Mesenchymal stem cell (in vitro differentiated cells and primary cell): ENCODE results near the gene AKR1C4.
"Not testable (repeated sequence)": the region's sequence is repeated elsewhere in the genome, so short reads cannot be mapped to it uniquely, and the experiment has no call there.

Experiments
- DNase-seq: peaks from one replicate; pipeline ENCODE4 v3.0.0-alpha.2; 2013
- H2AFZ ChIP-seq: one replicate; pipeline ENCODE4 v1.6.1; 2013; ENCODE audit warnings: low read depth, mild to moderate bottlenecking, control low read depth, inconsistent platforms, low read length, moderate library complexity
- H2AK5ac ChIP-seq: 2 replicates; pipeline ENCODE4 v1.6.1; 2013; ENCODE audit warnings: low read length, moderate library complexity, mild to moderate bottlenecking, inconsistent platforms; ENCODE audit not compliant: severe bottlenecking
- H2BK120ac ChIP-seq: one replicate; pipeline ENCODE4 v1.6.1; 2013; ENCODE audit warnings: low read depth, mild to moderate bottlenecking, inconsistent platforms, low read length, moderate library complexity
- H2BK12ac ChIP-seq, 2 experiments: one replicate each; pipeline ENCODE4 v1.6.1; 2013; ENCODE audit warnings: inconsistent platforms in 2 of 2, low read length in 2 of 2, mild to moderate bottlenecking in 2 of 2, moderate library complexity in 2 of 2, control low read depth in 1 of 2
- H2BK15ac ChIP-seq: one replicate; pipeline ENCODE4 v1.6.1; 2013; ENCODE audit warnings: mild to moderate bottlenecking, low read depth, inconsistent platforms; ENCODE audit not compliant: poor library complexity, severe bottlenecking
- H2BK5ac ChIP-seq: 2 replicates; pipeline ENCODE4 v1.6.1; 2013; ENCODE audit warnings: low read depth, mild to moderate bottlenecking, low read length, control low read depth, inconsistent platforms; ENCODE audit not compliant: poor library complexity, severe bottlenecking
- H3K14ac ChIP-seq, 2 experiments: one replicate each; pipeline ENCODE4 v1.6.1; 2013; ENCODE audit warnings: inconsistent platforms in 2 of 2, low read length in 2 of 2, control low read depth in 1 of 2, mild to moderate bottlenecking in 1 of 2, moderate library complexity in 1 of 2
- H3K18ac ChIP-seq, 2 experiments: one replicate each; pipeline ENCODE4 v1.6.1; 2013; ENCODE audit warnings: inconsistent platforms in 2 of 2, low read length in 2 of 2, control low read depth in 1 of 2, low read depth in 1 of 2, mild to moderate bottlenecking in 1 of 2
- H3K23ac ChIP-seq, 2 experiments: one replicate each; pipeline ENCODE4 v1.6.1; 2013; ENCODE audit warnings: inconsistent platforms in 2 of 2, low read length in 2 of 2, mild to moderate bottlenecking in 2 of 2, moderate library complexity in 2 of 2, control low read depth in 1 of 2
- H3K27ac ChIP-seq: 2 replicates; pipeline ENCODE4 v1.5.1; 2013; ENCODE audit warnings: mild to moderate bottlenecking, moderate library complexity, low read length, control low read depth, inconsistent platforms; ENCODE audit not compliant: poor library complexity, severe bottlenecking
- H3K27me3 ChIP-seq, 2 experiments: 2 replicates each; pipeline versions ENCODE4 v1.6.1 to v1.7.0; 2013; ENCODE audit warnings: low read length in 2 of 2, mild to moderate bottlenecking in 2 of 2, moderate library complexity in 2 of 2, control low read depth in 1 of 2, inconsistent platforms in 1 of 2; ENCODE audit not compliant: control insufficient read depth in 1 of 2, insufficient read depth in 1 of 2
- H3K36me3 ChIP-seq, 2 experiments: 2 replicates each; pipeline versions ENCODE4 v1.6.1 to v1.7.0; 2013; ENCODE audit warnings: low read length in 2 of 2, control low read depth in 1 of 2, inconsistent platforms in 1 of 2, low read depth in 1 of 2, mild to moderate bottlenecking in 1 of 2; ENCODE audit not compliant: insufficient read depth in 2 of 2, control insufficient read depth in 1 of 2
- H3K4ac ChIP-seq, 2 experiments: one replicate each; pipeline ENCODE4 v1.6.1; 2013; ENCODE audit warnings: inconsistent platforms in 2 of 2, low read length in 2 of 2, mild to moderate bottlenecking in 2 of 2, moderate library complexity in 2 of 2, control low read depth in 1 of 2, low read depth in 1 of 2
- H3K4me1 ChIP-seq: 2 replicates; pipeline ENCODE4 v1.6.1; 2013; ENCODE audit warnings: low read depth, low read length, control low read depth; ENCODE audit not compliant: control insufficient read depth, insufficient read depth
- H3K4me2 ChIP-seq: 2 replicates; pipeline ENCODE4 v1.6.1; 2013; ENCODE audit warnings: low read length, mild to moderate bottlenecking, inconsistent platforms; ENCODE audit not compliant: poor library complexity, severe bottlenecking
- H3K4me3 ChIP-seq, 2 experiments: 2 replicates each; pipeline versions ENCODE4 v1.5.1 to v1.7.0; 2013; ENCODE audit warnings: low read length in 2 of 2, mild to moderate bottlenecking in 2 of 2, control low read depth in 1 of 2, low read depth in 1 of 2; ENCODE audit not compliant: insufficient read depth in 1 of 2
- H3K79me1 ChIP-seq: replicated peaks from 2 replicates; pipeline ENCODE4 v1.6.1; 2013; ENCODE audit warnings: mild to moderate bottlenecking, control low read depth, low read length, inconsistent platforms; ENCODE audit not compliant: poor library complexity, severe bottlenecking
- H3K9ac ChIP-seq: 2 replicates; pipeline ENCODE4 v1.7.0; 2013; ENCODE audit warnings: mild to moderate bottlenecking, low read length, moderate library complexity
- H3K9me3 ChIP-seq: 2 replicates; pipeline ENCODE4 v1.7.0; 2013; ENCODE audit warnings: mild to moderate bottlenecking, low read length; ENCODE audit not compliant: control insufficient read depth
- H4K8ac ChIP-seq: one replicate; pipeline ENCODE4 v1.6.1; 2013; ENCODE audit warnings: inconsistent platforms, mild to moderate bottlenecking, low read length, moderate library complexity
- H4K91ac ChIP-seq: one replicate; pipeline ENCODE4 v1.6.1; 2013; ENCODE audit warnings: mild to moderate bottlenecking, low read length, inconsistent platforms
- WGBS: methylation state at CpG from one replicate; pipeline ENCODE4 v1.1.7; 2013; ENCODE audit warnings: mixed read lengths; 5-methylcytosine and 5-hydroxymethylcytosine counted together

Gene AKR1C4

DNA sequence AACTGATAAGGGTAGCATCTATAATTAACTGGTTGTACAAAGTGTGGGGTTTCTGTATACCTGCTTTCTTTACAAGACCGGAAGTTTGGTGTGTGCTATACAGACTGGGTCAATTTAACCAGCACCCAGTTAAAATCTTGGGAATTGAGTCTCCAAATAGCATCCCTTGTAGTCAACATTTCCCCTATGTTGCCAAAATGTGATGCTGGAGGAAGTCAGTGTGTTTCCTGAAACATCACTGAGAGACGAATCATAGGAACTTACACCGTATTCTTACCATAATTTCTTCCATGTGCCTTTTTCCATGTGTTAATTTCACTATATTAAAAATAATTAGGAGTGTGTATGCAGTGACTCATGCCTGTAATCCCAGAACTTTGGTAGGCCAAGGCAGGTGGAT is 1.7 kb downstream of the AKR1C4 start:
- no peak for DNase-seq
- Histone ChIP-seq H2AFZ (no peak overlapping the region), H3K27me3 (no peaks in the 10 kb centered on the region), H3K23ac (no peak overlapping the region), H2BK12ac (no peak overlapping the region), H3K4ac (no peak overlapping the region), H2AK5ac (no peak overlapping the region), H2BK120ac (no peak overlapping the region), H3K9ac (no peak overlapping the region), H3K4me2 (no peak overlapping the region), H3K18ac (no peak overlapping the region), H4K8ac (no peak overlapping the region), H3K9me3 (peaks cover 14% of the 10 kb centered on the region), H3K4me3 (no peak overlapping the region), H3K36me3 (no peaks in the 10 kb centered on the region), H3K79me1 (no peaks in the 10 kb centered on the region), H2BK5ac (no peak overlapping the region), H3K14ac (no peak overlapping the region), H2BK15ac (no peak overlapping the region), H3K4me1 (no peaks in the 10 kb centered on the region), H4K91ac (no peak overlapping the region), H3K27ac (no peak overlapping the region)
- no CpG with 5 or more reads among the region's 3 CpGs for WGBS

GRCh38 chr10:5199398-5199797 is 2.8 kb downstream of the AKR1C4 start:
- Histone ChIP-seq H3K18ac (no peak overlapping the region), H3K27me3 (no peaks in the 10 kb centered on the region), H2BK15ac (no peak overlapping the region), H4K91ac (no peak overlapping the region), H3K4ac (no peak overlapping the region), H2BK5ac (no peak overlapping the region), H3K23ac (no peak overlapping the region), H3K9me3 (peaks cover 17% of the 10 kb centered on the region), H3K9ac (no peak overlapping the region), H3K4me2 (no peak overlapping the region), H3K27ac (no peak overlapping the region), H4K8ac (no peak overlapping the region), H2AFZ (no peak overlapping the region), H2BK12ac (no peak overlapping the region), H2AK5ac (no peak overlapping the region), H2BK120ac (no peak overlapping the region), H3K14ac (no peak overlapping the region), H3K4me1 (no peaks in the 10 kb centered on the region), H3K79me1 (no peaks in the 10 kb centered on the region), H3K36me3 (no peaks in the 10 kb centered on the region), H3K4me3 (no peak overlapping the region)
- 82% methylated on average over 6 of the region's 8 CpGs for WGBS
- DNase-seq: no peak

- no peak for DNase-seq
- WGBS: 91% methylated on average over 4 of the region's 6 CpGs
- Histone ChIP-seq H3K4me2 (no peak overlapping the region), H2BK120ac (no peak overlapping the region), H2BK15ac (no peak overlapping the region), H3K9ac (no peak overlapping the region), H3K9me3 (peaks cover 16% of the 10 kb centered on the region), H4K8ac (no peak overlapping the region), H3K27me3 (no peaks in the 10 kb centered on the region), H3K4me1 (no peaks in the 10 kb centered on the region), H3K79me1 (no peaks in the 10 kb centered on the region), H2AFZ (no peak overlapping the region), H3K27ac (no peak overlapping the region), H3K14ac (no peak overlapping the region), H2AK5ac (no peak overlapping the region), H3K4ac (no peak overlapping the region), H2BK12ac (no peak overlapping the region), H2BK5ac (no peak overlapping the region), H3K18ac (no peak overlapping the region), H4K91ac (no peak overlapping the region), H3K4me3 (no peak overlapping the region), H3K23ac (no peak overlapping the region), H3K36me3 (no peaks in the 10 kb centered on the region)
These were observed 10.2 kb downstream of the AKR1C4 start for GRCh38 chr10:5206799-5207198.

GRCh38 chr10:5209776-5210175 is 13.1 kb downstream of the AKR1C4 start:
- H3K18ac ChIP-seq, H3K9ac ChIP-seq, H3K4me2 ChIP-seq, H2AK5ac ChIP-seq, H4K91ac ChIP-seq, H2BK15ac ChIP-seq, H3K4me3 ChIP-seq, H4K8ac ChIP-seq, H2AFZ ChIP-seq, H2BK5ac ChIP-seq, H2BK12ac ChIP-seq, H3K79me1 ChIP-seq, H3K9me3 ChIP-seq, H3K14ac ChIP-seq, H3K27me3 ChIP-seq, H2BK120ac ChIP-seq, DNase-seq, H3K36me3 ChIP-seq, H3K27ac ChIP-seq, H3K4ac ChIP-seq, H3K23ac ChIP-seq, H3K4me1 ChIP-seq: not testable (repeated sequence)
- WGBS: 92% methylated on average over 1 of the region's 1 CpG
